CD4-positive, alpha-beta T cell treated with Interleukin-4 for 4 hours (primary cell): ENCODE measurements around the gene TTC34.

Experiments
- DNase-seq: peaks from one replicate; pipeline ENCODE4 v3.0.0-alpha.2; 2020

Gene TTC34

GRCh38 chr1:2587860-2588571 is 213.5 kb downstream of the TTC34 start:
- DNase-seq = no peak

DNA sequence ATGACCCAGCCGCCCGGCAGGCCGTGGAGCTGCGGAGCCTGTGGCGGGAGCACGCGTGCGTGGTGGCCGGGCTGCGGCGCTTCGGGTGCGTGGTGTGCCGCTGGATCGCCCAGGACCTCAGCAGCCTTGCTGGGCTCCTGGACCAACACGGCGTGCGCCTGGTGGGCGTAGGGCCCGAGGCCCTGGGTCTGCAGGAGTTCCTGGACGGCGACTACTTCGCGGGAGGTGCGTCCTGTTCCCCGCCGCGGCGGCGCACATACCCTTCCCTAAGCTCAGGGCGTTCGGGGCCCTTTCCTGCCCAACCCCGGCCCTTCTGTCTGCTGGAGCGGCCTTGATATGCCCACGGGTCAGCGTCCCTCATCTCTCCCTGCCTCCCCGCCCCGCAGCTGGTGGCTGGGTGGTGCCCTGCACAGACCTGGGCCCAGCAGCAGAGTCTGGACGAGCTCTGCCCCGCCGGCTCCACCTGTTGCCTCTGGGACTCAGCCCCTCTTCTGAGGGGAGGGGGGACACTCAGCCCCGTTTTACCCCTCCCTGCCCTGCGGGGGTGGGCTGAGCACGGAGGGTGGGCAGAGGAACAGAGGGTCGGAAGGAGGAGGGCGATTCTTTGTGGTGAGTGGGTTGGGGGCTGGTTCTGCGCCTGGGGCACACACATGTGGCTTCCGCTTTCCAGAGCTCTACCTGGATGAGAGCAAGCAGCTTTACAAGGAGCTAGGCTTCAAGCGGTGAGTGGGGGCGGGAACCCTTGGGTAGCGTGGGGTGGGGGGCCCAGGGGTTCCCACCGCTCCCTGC is 214.2 kb downstream of the TTC34 start:
- DNase-seq = no peak

- DNase-seq = peak; percentile 97
Measured at GRCh38 chr1:2586154-2587070, 215.1 kb downstream of the TTC34 start, which contains the start of gene PRXL2B. PRXL2B (plus strand) TSS chr1:2586777; CDS start chr1:2586886, 109 bp downstream.
